Osteocyte (in vitro differentiated cells): ENCODE measurements around the gene ELSPBP1. TPM values are rescaled to one million over a fixed set of nuclear protein-coding genes. Genes with fewer than 3 reads are reported as not detected.

ENCODE experiments used
- DNase-seq: peaks from one replicate; pipeline ENCODE4 v3.0.0; 2021; ENCODE audit warnings: mixed read lengths; ENCODE audit not compliant: unreplicated experiment; ENCODE audit errors: extremely low spot score
- H3K27ac Mint-ChIP-seq: one replicate; pipeline ENCODE4 v1.8.0; 2021; ENCODE audit warnings: mild to moderate bottlenecking, mixed read lengths; ENCODE audit not compliant: unreplicated experiment
- H3K27me3 Mint-ChIP-seq: one replicate; pipeline ENCODE4 v1.8.0; 2021; ENCODE audit warnings: mixed read lengths; ENCODE audit not compliant: unreplicated experiment
- H3K36me3 Mint-ChIP-seq: one replicate; pipeline ENCODE4 v1.8.0; 2021; ENCODE audit warnings: mixed read lengths; ENCODE audit not compliant: unreplicated experiment
- H3K4me1 Mint-ChIP-seq: one replicate; pipeline ENCODE4 v1.8.0; 2021; ENCODE audit warnings: mixed read lengths; ENCODE audit not compliant: unreplicated experiment
- H3K4me3 Mint-ChIP-seq: one replicate; pipeline ENCODE4 v1.8.0; 2021; ENCODE audit warnings: mild to moderate bottlenecking, moderate library complexity, mixed read lengths; ENCODE audit not compliant: unreplicated experiment
- H3K9me3 Mint-ChIP-seq: one replicate; pipeline ENCODE4 v1.8.0; 2021; ENCODE audit warnings: mixed read lengths; ENCODE audit not compliant: unreplicated experiment
- CTCF ChIP-seq: fragments of 200-600 bp; sonication (generic); IDR thresholded peaks from 2 replicates; pipeline ENCODE4 v1.5.0; 2021; ENCODE audit warnings: antibody characterized with exemption, mild to moderate bottlenecking, moderate library complexity
- total RNA-seq: library from RNA; stranded (reverse); gene quantifications from 2 replicates; pipeline ENCODE4 v1.2.1, GENCODE V29; 2021

The ELSPBP1 gene
- total RNA-seq, 1 donor from 2014 or later, result not detected

- Mint-ChIP-seq H3K36me3 (no peaks in the 10 kb centered on the region), H3K4me3 (no peak overlapping the region), H3K27me3 (no peaks in the 10 kb centered on the region), H3K9me3 (peaks cover 9% of the 10 kb centered on the region), H3K4me1 (no peaks in the 10 kb centered on the region), H3K27ac (no peak overlapping the region)
- no peak for TF ChIP-seq CTCF
- no peak for DNase-seq
Observed at GRCh38 chr19:48006762-48007161, 12.3 kb downstream of the ELSPBP1 start.

GRCh38 chr19:48010932-48011758 is 16.7 kb downstream of the ELSPBP1 start:
- H3K36me3 Mint-ChIP-seq, result no peaks in the 10 kb centered on the region
- no peak overlapping the region for H3K4me3 Mint-ChIP-seq
- peaks cover 2% of the 10 kb centered on the region for H3K27me3 Mint-ChIP-seq
- H3K27ac Mint-ChIP-seq, result no peak overlapping the region
- peaks cover 9% of the 10 kb centered on the region for H3K9me3 Mint-ChIP-seq
- TF ChIP-seq CTCF, result no peak
- H3K4me1 Mint-ChIP-seq, result no peaks in the 10 kb centered on the region
- DNase-seq, result no peak

GRCh38 chr19:48020686-48021085 is 26.3 kb downstream of the ELSPBP1 start:
- no peaks in the 10 kb centered on the region for H3K36me3 Mint-ChIP-seq
- H3K9me3 Mint-ChIP-seq, result no peaks in the 10 kb centered on the region
- DNase-seq, result no peak
- no peak overlapping the region for H3K4me3 Mint-ChIP-seq
- H3K4me1 Mint-ChIP-seq, result no peaks in the 10 kb centered on the region
- H3K27ac Mint-ChIP-seq, result no peak overlapping the region
- no peak for TF ChIP-seq CTCF
- H3K27me3 Mint-ChIP-seq, result peaks cover 15% of the 10 kb centered on the region

GRCh38 chr19:48023011-48023410 is 28.6 kb downstream of the ELSPBP1 start:
- Mint-ChIP-seq H3K9me3 (no peaks in the 10 kb centered on the region), H3K27ac (no peak overlapping the region), H3K4me1 (no peaks in the 10 kb centered on the region), H3K4me3 (no peak overlapping the region), H3K36me3 (no peaks in the 10 kb centered on the region), H3K27me3 (peaks cover 25% of the 10 kb centered on the region)
- TF ChIP-seq CTCF, result no peak
- DNase-seq, result no peak

- Mint-ChIP-seq H3K4me3 (no peak overlapping the region), H3K27me3 (peaks cover 25% of the 10 kb centered on the region), H3K4me1 (no peaks in the 10 kb centered on the region), H3K36me3 (no peaks in the 10 kb centered on the region), H3K9me3 (no peaks in the 10 kb centered on the region), H3K27ac (no peak overlapping the region)
- DNase-seq, result no peak
- TF ChIP-seq CTCF, result no peak
Observed at GRCh38 chr19:48023518-48023917, 29.1 kb downstream of the ELSPBP1 start.
